Rectal smooth muscle tissue (tissue), 1 donor: ENCODE data around the gene IDH3A.

Experiments
- H3K27ac ChIP-seq: one replicate; pipeline ENCODE4 v1.7.0; 2013; ENCODE audit warnings: low read depth, low read length, inconsistent platforms
- H3K27me3 ChIP-seq: one replicate; pipeline ENCODE4 v1.7.0; 2013; ENCODE audit warnings: low read length; ENCODE audit not compliant: control insufficient read depth, insufficient read depth
- H3K36me3 ChIP-seq: one replicate; pipeline ENCODE4 v1.7.0; 2013; ENCODE audit warnings: low read length; ENCODE audit not compliant: control insufficient read depth, insufficient read depth
- H3K4me1 ChIP-seq: one replicate; pipeline ENCODE4 v1.7.0; 2013; ENCODE audit warnings: low read length; ENCODE audit not compliant: control insufficient read depth, insufficient read depth
- H3K4me3 ChIP-seq: one replicate; pipeline ENCODE4 v1.7.0; 2013; ENCODE audit warnings: low read length
- H3K9ac ChIP-seq: one replicate; pipeline ENCODE4 v1.7.0; 2013; ENCODE audit warnings: low read length

Gene IDH3A

DNA sequence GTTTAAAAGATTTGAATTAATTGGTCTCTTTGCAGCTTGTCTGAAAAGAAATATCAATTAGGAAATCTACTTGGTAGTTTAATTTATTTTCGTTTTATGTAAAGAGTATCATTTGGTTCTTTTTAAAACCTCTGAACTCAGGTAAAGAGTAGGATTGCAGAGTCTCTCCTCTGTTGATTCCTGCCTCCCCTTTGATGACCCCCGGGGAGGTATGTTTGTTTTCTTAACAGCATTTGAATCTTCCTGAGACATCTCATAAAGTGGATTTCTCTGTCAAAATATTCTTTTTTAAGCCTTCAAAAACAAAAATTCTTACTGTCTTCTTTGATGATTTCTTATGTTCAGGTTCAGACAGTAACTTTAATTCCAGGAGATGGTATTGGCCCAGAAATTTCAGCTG lies 8.0 kb downstream of the IDH3A start:
- H3K9ac ChIP-seq: no peak overlapping the region
- H3K4me3 ChIP-seq: no peak overlapping the region
- no peaks in the 10 kb centered on the region for H3K27me3 ChIP-seq
- no peak overlapping the region for H3K27ac ChIP-seq
- peaks cover 11% of the 10 kb centered on the region for H3K36me3 ChIP-seq
- H3K4me1 ChIP-seq: no peaks in the 10 kb centered on the region

DNA sequence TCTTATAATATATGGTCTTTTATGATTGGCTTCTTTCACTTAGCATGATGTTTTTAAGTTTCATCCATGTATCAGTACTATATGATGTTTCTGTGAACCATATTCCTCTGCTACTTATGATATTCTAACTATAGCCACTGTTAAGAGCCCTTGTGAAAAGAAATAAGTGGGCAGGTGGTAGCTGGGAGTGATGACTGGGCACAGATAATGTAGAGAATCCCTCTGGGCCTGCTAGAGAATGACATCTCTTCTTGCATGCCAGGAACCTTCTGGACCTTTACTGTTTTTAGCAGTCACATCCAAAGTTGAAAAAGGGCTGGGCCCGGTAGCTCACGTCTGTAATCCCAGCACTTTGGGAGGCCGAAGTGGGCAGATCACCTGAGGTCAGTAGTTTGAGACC lies 10.2 kb downstream of the IDH3A start:
- Histone ChIP-seq H3K4me1 (no peaks in the 10 kb centered on the region), H3K27me3 (no peaks in the 10 kb centered on the region), H3K27ac (no peak overlapping the region), H3K36me3 (peaks cover 15% of the 10 kb centered on the region), H3K4me3 (no peak overlapping the region), H3K9ac (no peak overlapping the region)

DNA sequence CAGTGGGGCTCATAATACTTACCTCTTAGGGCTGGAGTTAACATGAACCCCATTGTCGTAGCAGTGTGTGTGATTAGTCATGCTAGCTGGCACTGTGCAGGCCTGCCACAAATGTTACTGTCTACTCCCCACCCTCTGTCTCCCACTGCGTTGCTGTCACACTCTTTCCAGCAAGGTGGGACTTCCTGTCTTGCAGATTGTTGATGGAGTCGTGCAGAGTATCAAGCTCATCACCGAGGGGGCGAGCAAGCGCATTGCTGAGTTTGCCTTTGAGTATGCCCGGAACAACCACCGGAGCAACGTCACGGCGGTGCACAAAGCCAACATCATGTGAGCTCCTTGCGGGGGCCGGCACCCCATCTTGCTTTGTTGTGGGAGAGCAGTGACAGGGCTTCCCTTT lies 12.9 kb downstream of the IDH3A start:
- no peaks in the 10 kb centered on the region for H3K4me1 ChIP-seq
- no peak overlapping the region for H3K4me3 ChIP-seq
- no peak overlapping the region for H3K9ac ChIP-seq
- no peaks in the 10 kb centered on the region for H3K27me3 ChIP-seq
- H3K27ac ChIP-seq: no peak overlapping the region
- peaks cover 19% of the 10 kb centered on the region for H3K36me3 ChIP-seq

DNA sequence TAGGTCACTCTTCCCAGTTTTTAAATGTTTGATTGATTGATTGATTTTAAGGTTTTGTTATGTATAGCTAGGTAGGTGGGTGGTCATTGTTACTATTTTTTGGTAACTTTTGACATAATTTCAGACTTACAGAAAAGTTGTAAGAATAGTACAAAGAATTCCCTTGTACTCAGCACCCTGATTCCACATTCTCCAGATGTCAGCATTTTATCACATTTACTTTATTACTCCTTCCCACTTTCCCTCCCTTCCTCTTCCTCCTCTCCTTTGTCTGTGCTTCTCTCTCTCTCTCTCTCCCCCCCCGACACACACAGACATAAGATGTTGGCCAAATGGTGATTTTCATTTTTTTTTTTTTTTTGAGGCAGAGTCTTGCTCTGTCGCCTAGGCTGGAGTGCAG lies 14.8 kb downstream of the IDH3A start:
- Histone ChIP-seq H3K4me3 (no peak overlapping the region), H3K27me3 (no peaks in the 10 kb centered on the region), H3K4me1 (no peaks in the 10 kb centered on the region), H3K36me3 (peaks cover 22% of the 10 kb centered on the region), H3K27ac (no peak overlapping the region), H3K9ac (no peak overlapping the region)

DNA sequence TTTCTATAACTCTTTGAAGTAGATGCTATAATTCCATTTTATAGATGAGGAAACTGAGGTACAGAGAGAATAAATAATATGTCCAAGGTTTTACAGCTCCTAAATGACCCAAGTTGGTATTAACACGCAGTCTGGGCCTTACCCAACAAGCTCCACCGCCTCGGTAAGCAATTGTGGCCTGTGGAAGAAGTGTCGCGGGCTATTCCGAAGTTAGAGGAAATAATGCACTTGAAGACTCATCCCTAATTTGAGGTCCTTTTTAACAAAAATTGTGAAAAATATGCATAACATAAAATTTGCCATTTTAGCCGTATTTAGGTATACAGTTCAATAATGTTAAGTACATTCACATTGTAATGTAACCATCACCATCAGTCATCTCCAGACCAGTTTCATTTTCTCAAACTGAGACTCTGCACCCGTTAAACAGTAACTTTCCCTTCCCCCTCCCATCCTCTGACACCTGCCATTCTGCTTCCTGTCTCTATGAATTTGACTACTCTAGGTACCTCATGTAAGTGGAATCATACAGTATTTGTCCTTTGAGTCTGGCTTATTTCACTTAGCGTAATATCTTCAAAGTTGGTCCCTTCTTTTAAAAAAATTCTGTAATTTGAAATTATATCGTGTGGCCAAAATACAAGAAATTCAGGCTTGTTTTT lies 18.2 kb downstream of the IDH3A start:
- Histone ChIP-seq H3K27ac (no peak overlapping the region), H3K4me3 (no peak overlapping the region), H3K36me3 (peaks cover 20% of the 10 kb centered on the region), H3K4me1 (no peaks in the 10 kb centered on the region), H3K27me3 (no peaks in the 10 kb centered on the region), H3K9ac (no peak overlapping the region)

DNA sequence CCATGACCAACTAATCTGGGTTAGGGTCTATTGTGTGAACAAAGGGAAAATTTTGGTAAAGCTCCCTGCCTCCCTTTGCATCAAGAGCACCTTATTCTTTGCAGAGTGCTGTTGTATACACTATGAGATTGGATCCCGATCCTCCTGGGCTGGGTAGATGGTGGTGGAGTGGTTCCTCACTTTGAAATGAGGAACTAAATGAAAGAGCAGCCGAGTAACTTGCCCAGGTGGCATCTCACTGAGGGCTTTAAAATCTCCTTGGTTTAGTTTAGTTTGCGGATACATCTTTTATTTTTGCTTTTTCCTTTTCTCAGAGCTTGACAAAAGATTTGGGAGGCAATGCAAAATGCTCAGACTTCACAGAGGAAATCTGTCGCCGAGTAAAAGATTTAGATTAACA lies 19.4 kb downstream of the IDH3A start:
- no peak overlapping the region for H3K9ac ChIP-seq
- H3K27me3 ChIP-seq: no peaks in the 10 kb centered on the region
- H3K4me1 ChIP-seq: no peaks in the 10 kb centered on the region
- H3K36me3 ChIP-seq: peaks cover 18% of the 10 kb centered on the region
- no peak overlapping the region for H3K4me3 ChIP-seq
- H3K27ac ChIP-seq: no peak overlapping the region

DNA sequence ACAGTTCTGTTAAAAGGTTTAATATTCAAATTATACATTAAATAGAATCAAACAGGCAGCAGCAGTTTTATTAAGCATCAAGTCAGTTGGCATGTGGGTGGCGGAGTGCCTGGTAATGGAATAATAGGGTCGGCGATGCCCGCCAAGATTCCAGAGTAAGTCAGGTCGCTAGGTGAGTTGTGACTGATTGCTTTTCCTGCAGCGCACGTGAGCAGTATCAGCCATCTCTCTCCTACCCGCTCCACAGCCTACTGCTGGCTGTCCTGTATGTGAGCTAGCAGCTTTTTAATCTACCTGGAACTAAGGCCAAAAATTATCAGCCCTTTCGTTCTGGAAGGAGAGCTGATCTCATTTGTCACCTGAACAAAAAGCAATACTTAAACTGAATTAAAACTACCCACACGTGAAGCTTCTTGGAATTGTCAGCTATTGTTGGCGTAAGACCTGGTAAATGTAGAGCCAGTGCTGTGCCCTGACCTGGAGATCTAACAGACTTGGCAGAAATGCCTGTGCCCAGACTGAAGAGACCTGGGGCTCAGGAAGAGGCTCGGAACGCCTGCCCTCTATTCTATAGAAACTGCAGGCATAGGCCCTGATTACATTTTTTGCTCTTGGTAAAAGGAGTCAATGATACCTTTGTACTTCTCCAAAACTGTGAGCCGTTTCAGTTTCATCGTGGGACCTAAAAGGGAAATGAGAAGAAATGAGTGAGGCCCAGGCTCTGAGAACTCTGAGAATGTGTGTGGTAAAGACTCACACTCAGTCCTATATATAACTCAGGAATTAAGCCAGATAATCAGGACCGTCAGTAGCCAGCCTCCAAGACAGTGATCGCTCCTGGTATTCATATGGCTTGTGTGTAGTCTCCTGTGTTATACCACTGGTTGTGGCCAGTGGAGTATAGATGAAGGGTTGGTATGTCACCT lies 21.9 kb downstream of the IDH3A start:
- Histone ChIP-seq H3K9ac (no peak overlapping the region), H3K27me3 (no peaks in the 10 kb centered on the region), H3K4me1 (no peaks in the 10 kb centered on the region), H3K27ac (no peak overlapping the region), H3K36me3 (peaks cover 19% of the 10 kb centered on the region), H3K4me3 (no peak overlapping the region)

DNA sequence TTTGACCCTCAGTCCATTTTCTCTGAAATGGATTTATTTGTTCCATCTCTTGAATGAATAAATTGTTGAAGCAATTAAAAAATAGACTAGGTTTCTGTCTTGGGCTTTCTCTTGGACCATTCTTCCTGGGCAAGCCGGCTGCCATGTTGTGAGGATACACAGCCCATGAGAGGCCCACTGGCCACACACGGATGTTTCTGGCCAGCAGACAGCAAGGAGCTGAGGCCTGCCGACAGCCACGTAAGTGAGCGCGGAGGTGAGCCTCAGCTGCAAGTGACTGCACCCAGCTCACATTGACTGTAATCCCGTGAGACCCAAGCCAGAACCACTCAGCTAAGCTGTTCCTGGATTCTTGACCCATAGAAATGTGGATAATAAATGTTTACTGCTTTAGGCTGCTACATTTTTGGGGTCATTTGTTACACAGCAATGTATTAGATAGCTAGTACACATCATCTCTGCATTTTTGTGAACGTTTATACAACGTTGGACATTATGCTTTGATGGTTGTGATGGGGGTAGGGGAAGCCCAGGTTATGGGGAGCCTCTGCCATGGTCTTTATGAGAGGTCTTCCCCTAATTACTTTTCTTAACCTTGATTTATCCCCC lies 22.8 kb downstream of the IDH3A start:
- Histone ChIP-seq H3K36me3 (peaks cover 15% of the 10 kb centered on the region), H3K9ac (no peak overlapping the region), H3K4me3 (no peak overlapping the region), H3K27ac (no peak overlapping the region), H3K4me1 (no peaks in the 10 kb centered on the region), H3K27me3 (no peaks in the 10 kb centered on the region)

DNA sequence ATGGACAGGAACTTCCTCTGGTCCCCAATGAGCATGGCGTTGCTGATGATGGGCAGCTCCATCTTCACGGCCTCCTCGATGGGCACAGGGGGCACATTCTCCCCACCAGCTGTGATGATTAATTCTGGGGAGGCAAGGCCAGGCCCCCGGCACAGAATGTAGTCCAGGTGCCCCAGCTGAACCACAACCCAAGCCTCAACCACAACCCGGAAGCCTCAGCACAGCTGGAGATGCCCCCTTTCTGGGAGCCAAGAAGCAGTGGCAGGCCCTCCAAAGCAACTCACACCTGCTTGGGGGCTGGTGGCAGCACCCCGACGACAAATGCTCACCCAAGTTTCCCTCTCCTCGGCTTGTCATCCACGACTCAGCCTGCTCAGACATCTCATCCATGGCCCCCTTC lies 25.2 kb downstream of the IDH3A start:
- H3K4me3 ChIP-seq: no peak overlapping the region
- peaks cover 12% of the 10 kb centered on the region for H3K36me3 ChIP-seq
- H3K4me1 ChIP-seq: no peaks in the 10 kb centered on the region
- H3K27ac ChIP-seq: no peak overlapping the region
- no peak overlapping the region for H3K9ac ChIP-seq
- H3K27me3 ChIP-seq: no peaks in the 10 kb centered on the region

DNA sequence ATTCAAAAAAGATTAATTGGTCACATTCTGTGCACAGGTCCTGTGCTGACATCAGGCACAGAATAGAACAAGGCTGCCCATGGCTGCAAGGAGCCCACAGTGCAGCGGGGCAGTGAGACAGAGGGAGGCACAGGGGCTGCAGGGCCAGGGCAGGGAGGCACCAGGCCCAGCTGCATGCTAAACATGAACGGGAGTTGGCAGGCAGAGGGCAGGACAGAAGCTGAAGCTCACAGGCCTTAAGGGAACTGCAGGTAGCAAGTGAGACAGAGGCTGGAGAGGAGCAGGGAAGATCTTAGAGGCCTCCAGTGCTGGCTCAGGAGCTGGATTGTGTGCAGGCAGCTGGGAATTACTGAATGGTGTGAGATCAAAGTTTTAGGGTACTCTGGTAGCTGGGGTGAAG lies 26.2 kb downstream of the IDH3A start:
- Histone ChIP-seq H3K4me1 (no peaks in the 10 kb centered on the region), H3K27me3 (no peaks in the 10 kb centered on the region), H3K27ac (no peak overlapping the region), H3K4me3 (no peak overlapping the region), H3K36me3 (peaks cover 8% of the 10 kb centered on the region), H3K9ac (no peak overlapping the region)

DNA sequence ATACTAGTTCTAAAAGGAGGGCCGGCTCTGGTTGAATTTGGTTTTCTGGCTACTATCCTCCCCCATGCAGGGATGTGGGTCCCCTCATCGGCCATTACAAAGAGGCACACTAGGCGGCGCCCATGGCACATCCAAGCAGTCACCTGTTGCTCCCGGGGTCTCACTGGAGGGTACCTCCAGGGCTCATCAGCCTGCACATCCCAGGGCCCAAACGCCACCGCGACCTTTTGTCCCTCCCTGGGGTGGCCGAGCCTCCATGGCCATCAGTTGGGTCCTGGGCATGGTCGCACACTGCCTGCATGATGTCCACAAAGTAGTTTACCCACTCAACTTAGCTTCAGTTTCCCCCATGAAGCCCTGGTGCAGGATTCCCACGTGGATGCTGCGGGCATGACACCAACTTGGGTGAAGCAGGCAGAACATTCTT lies 28.3 kb downstream of the IDH3A start:
- H3K36me3 ChIP-seq: peaks cover 2% of the 10 kb centered on the region
- H3K27me3 ChIP-seq: no peaks in the 10 kb centered on the region
- no peak overlapping the region for H3K9ac ChIP-seq
- no peaks in the 10 kb centered on the region for H3K4me1 ChIP-seq
- H3K27ac ChIP-seq: no peak overlapping the region
- no peak overlapping the region for H3K4me3 ChIP-seq

DNA sequence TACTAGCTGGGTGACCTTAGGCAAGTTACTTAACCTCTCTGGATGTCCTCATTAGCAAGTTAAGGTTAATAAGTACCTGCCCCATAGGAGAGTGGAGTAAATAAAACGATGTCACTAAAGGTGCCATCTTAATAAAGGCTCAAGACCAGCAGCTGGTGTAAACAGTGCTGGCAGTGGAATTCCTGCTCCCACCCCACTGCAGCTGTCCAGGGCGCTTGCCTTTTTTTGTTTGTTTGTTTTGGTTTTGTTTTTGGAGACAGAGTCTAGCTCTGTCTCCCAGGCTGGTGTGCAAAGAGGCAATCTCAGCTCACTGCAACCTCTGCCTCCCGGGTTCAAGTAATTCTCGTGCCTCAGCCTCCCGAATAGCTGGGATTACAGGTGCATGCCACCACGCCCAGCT lies 28.9 kb downstream of the IDH3A start:
- no peaks in the 10 kb centered on the region for H3K27me3 ChIP-seq
- H3K9ac ChIP-seq: no peak overlapping the region
- no peaks in the 10 kb centered on the region for H3K4me1 ChIP-seq
- H3K27ac ChIP-seq: no peak overlapping the region
- no peak overlapping the region for H3K4me3 ChIP-seq
- H3K36me3 ChIP-seq: peaks cover 2% of the 10 kb centered on the region
